ENCODE data around the gene BRD9. TPM values are rescaled to one million over a fixed set of nuclear protein-coding genes. Genes with fewer than 3 reads are reported as not detected.

The BRD9 gene
- total and polyA plus RNA-seq, 2 of the 13 experiments (the other 11 are each of a cell fraction or from before 2014, with no cell fraction given), result 5.2 to 22.9 TPM

- TF ChIP-seq SNAPC4 (CRISPR knock-in tag; IDR thresholded peaks at IDR 0.05), result 0 out of 2 replicates have a peak, but pooled peaks have one; percentile 7
- TF ChIP-seq NBN (conservative IDR thresholded peaks at IDR 0.05), result no peak
- TF ChIP-seq POGK (CRISPR knock-in tag; conservative IDR thresholded peaks at IDR 0.05), result no peak
- no peak for TF ChIP-seq ZFP36L1 (CRISPR knock-in tag; IDR thresholded peaks at IDR 0.05)
- no peak for TF ChIP-seq TCF7 (IDR thresholded peaks at IDR 0.05; ENCODE audit: low read depth)
- peak; percentile 41 to 45; a peak in 1 of 4 replicates for TF ChIP-seq POLR2A (IDR thresholded peaks at IDR 0.05; ENCODE audit: insufficient read depth in 1 of 2, low read depth in 2 of 2, low read length in 2 of 2)
- peak; percentile 77 for TF ChIP-seq SAP130 (CRISPR knock-in tag; IDR thresholded peaks at IDR 0.05; ENCODE audit: low read depth)
- TF ChIP-seq NFYC (CRISPR knock-in tag; IDR thresholded peaks at IDR 0.05), result peak; percentile 54
- no peak for TF ChIP-seq MAZ (IDR thresholded peaks at IDR 0.05; ENCODE audit: borderline replicate concordance, low read depth, low read length)
- TF ChIP-seq MAZ (CRISPR knock-in tag; IDR thresholded peaks at IDR 0.05; ENCODE audit: low read depth), result no peak
- TF ChIP-seq SP5 (CRISPR knock-in tag; IDR thresholded peaks at IDR 0.05; ENCODE audit: borderline replicate concordance, low read depth), result peak; percentile 79
- TF ChIP-seq TSC22D2 (CRISPR knock-in tag; IDR thresholded peaks at IDR 0.05; ENCODE audit: borderline replicate concordance), result no peak
- TF ChIP-seq ZSCAN21 (CRISPR knock-in tag; IDR thresholded peaks at IDR 0.05; ENCODE audit: borderline replicate concordance), result 0 out of 2 replicates have a peak, but pooled peaks have one; percentile 41
- no peak for TF ChIP-seq FOXA3 (CRISPR knock-in tag; IDR thresholded peaks at IDR 0.05)
- no peak for TF ChIP-seq TFDP1 (CRISPR knock-in tag; IDR thresholded peaks at IDR 0.05; ENCODE audit: borderline replicate concordance)
- no peak for TF ChIP-seq LBX2 (CRISPR knock-in tag; IDR thresholded peaks at IDR 0.05; ENCODE audit: borderline replicate concordance)
- no peak for TF ChIP-seq MTA3 (CRISPR knock-in tag; IDR thresholded peaks at IDR 0.05)
- no peak for TF ChIP-seq ZMYM3 (CRISPR knock-in tag; IDR thresholded peaks at IDR 0.05)
- peak; percentile 78 for TF ChIP-seq ZNF263 (CRISPR knock-in tag; IDR thresholded peaks at IDR 0.05)
- TF ChIP-seq ZNF264 (CRISPR knock-in tag; IDR thresholded peaks at IDR 0.05), result no peak
- 0 out of 2 replicates have a peak, but pooled peaks have one; percentile 7 for TF ChIP-seq STAG1 (CRISPR knock-in tag; IDR thresholded peaks at IDR 0.05)
- TF ChIP-seq U2AF1 (optimal IDR thresholded peaks at IDR 0.05; ENCODE audit: low read depth, low read length), result no peak
- no peak for TF ChIP-seq ZSCAN22 (CRISPR knock-in tag; IDR thresholded peaks at IDR 0.05)
- TF ChIP-seq TARDBP (CRISPR knock-in tag; IDR thresholded peaks at IDR 0.05), result no peak; the same call in 1 of the 2 replicates
- 0 out of 2 replicates have a peak, but pooled peaks have one; percentile 18 for TF ChIP-seq HDAC1 (CRISPR knock-in tag; IDR thresholded peaks at IDR 0.05)
These were observed 42.0 kb downstream of the BRD9 start, which contains the start of gene ZDHHC11 (continued) for GRCh38 chr5:850511-851006.

Measured in HepG2 (cell line).